Heart right ventricle (tissue), 16 donors: ENCODE measurements around the gene ALDH16A1. TPM values are rescaled to one million over a fixed set of nuclear protein-coding genes. Genes with fewer than 3 reads are reported as not detected.

Experiments
- ATAC-seq, 8 donors: fragments of 200-7000 bp; cut with Tn5 transposase; one replicate each; pipeline ENCODE4 v1.9.1; 2020; ENCODE audit warnings: mild to moderate bottlenecking in 8 of 8, moderate library complexity in 8 of 8, moderate number of reproducible peaks in 1 of 8
- DNase-seq, 2 donors: peaks; one replicate each; pipeline ENCODE4 v3.0.0-alpha.2; 2020
- H3K27ac ChIP-seq, 10 donors: fragments of 200-600 bp; sonication (generic) in 2 of 10; one replicate each; pipeline versions ENCODE4 v1.5.0 to v1.8.0; 2020 to 2022; ENCODE audit warnings: mild to moderate bottlenecking in 3 of 10
- H3K27me3 ChIP-seq, 7 donors: fragments of 200-600 bp; one replicate each; pipeline ENCODE4 v1.8.0; 2021 to 2022; ENCODE audit warnings: mild to moderate bottlenecking in 2 of 7
- H3K36me3 ChIP-seq, 9 donors: fragments of 200-600 bp; sonication (generic) in 1 of 9; one replicate each; pipeline versions ENCODE4 v1.5.0 to v1.8.0; 2020 to 2022; ENCODE audit warnings: mild to moderate bottlenecking in 2 of 9
- H3K4me1 ChIP-seq, 9 donors: fragments of 200-600 bp; sonication (generic) in 1 of 9; one replicate each; pipeline versions ENCODE4 v1.5.0 to v1.8.0; 2020 to 2022; ENCODE audit warnings: mild to moderate bottlenecking in 4 of 9
- H3K4me3 ChIP-seq, 10 donors: fragments of 200-600 bp; sonication (generic) in 2 of 10; one replicate each; pipeline versions ENCODE4 v1.5.0 to v1.8.0; 2020 to 2022; ENCODE audit warnings: mild to moderate bottlenecking in 7 of 10, moderate library complexity in 2 of 10
- H3K9me3 ChIP-seq, 11 donors: fragments of 200-600 bp in 10 of 11; sonication (generic) in 2 of 11; one replicate each; pipeline versions ENCODE4 v1.5.0 to v1.8.0; 2013 to 2022; ENCODE audit warnings: mild to moderate bottlenecking in 2 of 11, control low read depth in 1 of 11, moderate library complexity in 1 of 11
- WGBS, 2 donors: extraction: QIAGEN DNeasy Blood & Tissue Kit; methylation state at CpG; one replicate each; pipeline ENCODE4 v1.1.7; 2013; ENCODE audit warnings: inconsistent platforms in 1 of 2; 5-methylcytosine and 5-hydroxymethylcytosine counted together
- intact Hi-C, 10 donors: fragments of 100-400 bp; cut with DNase I; formaldehyde crosslinking; loops; one replicate each; pipeline versions ENCODE4 v1.11.1 to v1.14.2; 2022
- polyA plus RNA-seq, 2 donors: library from polyadenylated mRNA; stranded (reverse); fragments of 200-250 nt; gene quantifications; one replicate each; pipeline ENCODE4 v1.2.3, GENCODE V29; 2013
- total RNA-seq, 10 donors: library from RNA; stranded (reverse); fragmentation: NEBNext Ultra II Directional in 3 of 10; extraction: Animal tissue kit (Norgen Biotek cat#: 25700) in 3 of 10; gene quantifications; one replicate each; pipeline versions ENCODE4 v1.2.1 to v1.2.4, GENCODE V29; 2021 to 2023
- TF ChIP-seq, protein P1 (sequence below), 9 donors: fragments of 200-600 bp; sonication (generic) in 2 of 9; IDR thresholded peaks; one replicate each; pipeline versions ENCODE4 v1.5.0 to v1.8.0; 2021 to 2022; ENCODE audit warnings: antibody characterized with exemption in 9 of 9, mild to moderate bottlenecking in 5 of 9, moderate library complexity in 1 of 9
- donor health status: Arrhythmogenic right ventricular cardiomyopathy.
- donor health status: ischemic (EF 13 %, LVEDD 7.1; RV severe dilation, severe dysfunction).
- donor health status: healthy with polysubstance abuse.
- donor health status: DM: no; HTN: yes; CAD: no.
- donor health status: DM: no; HTN: no; CAD: no.
- donor health status: ischemic (EF 25% LVEDD 6.9; RV normal size, moderate dysfunction).
- donor health status: ischemic (EF 25% LVEDD 5.7; RV mildly dilated, moderate dysfunction).
- donor health status: healthy.
- donor health status: DM: yes; HTN: yes; CAD: no.
- donor health status: Ischemic cardiomyopathy.
- donor health status: ischemic (EF 35%, LVEDD 5.7; RV mildly dilated, moderate dysfunction).
- donor health status: nonischemic (EF 11% LVEDD 7.7; RV severe dilation, severe dysfunction).
- donor health status: DM: yes; HTN: yes; CAD: no.
- donor health status: PGD.
- donor health status: ischemic (EF 29% LVEDD 5.4; RV normal size, mild dysfunction).
- donor health status: nonischemic (EF 23%, LVEDD 6.1; RV moderate dilation, normal function).

The ALDH16A1 gene
- total and polyA plus RNA-seq, 12 donors: 4.4 to 19.9 (median 8.7) TPM

DNA sequence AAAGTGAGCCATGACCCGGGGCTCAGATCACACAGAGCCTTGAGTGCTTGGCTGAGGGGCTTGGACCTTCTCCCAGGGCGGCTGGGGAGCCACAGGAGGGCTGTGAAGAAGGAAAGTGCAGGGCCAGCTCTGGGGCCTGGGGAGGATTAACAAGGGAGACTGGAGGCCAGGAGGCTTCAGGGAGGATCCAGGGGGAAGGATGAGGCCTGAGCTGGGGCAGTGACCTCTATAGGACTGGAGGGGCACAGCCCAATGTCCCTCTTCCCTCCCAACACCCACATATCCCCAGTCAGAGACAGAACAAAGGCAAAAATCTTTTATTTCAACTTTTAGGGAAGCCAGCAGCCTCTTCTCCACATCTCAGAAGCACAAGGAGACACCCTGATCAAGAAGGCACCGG lies 7.0 kb upstream of the ALDH16A1 start:
- H3K27me3 ChIP-seq: peaks cover 0 to 16% (median 11%) of the 10 kb centered on the region in 7 donors
- no peak for ATAC-seq
- intact Hi-C loops: loop anchor here in 4 of 10 donors (5.0 to 10.0 kb wide), 3 partner anchors 181 to 221 kb away; no protein-coding TSS in a partner anchor
- H3K9me3 ChIP-seq: no peaks in the 10 kb centered on the region
- WGBS, 2 donors: 91 to 94% methylated on average over 3 of the region's 3 CpGs
- H3K4me1 ChIP-seq: peaks cover 0 to 29% (median 6%) of the 10 kb centered on the region in 9 donors
- no peak for DNase-seq
- H3K36me3 ChIP-seq: peaks cover 0 to 44% (median 0%) of the 10 kb centered on the region in 9 donors
- TF ChIP-seq, protein P1, sequence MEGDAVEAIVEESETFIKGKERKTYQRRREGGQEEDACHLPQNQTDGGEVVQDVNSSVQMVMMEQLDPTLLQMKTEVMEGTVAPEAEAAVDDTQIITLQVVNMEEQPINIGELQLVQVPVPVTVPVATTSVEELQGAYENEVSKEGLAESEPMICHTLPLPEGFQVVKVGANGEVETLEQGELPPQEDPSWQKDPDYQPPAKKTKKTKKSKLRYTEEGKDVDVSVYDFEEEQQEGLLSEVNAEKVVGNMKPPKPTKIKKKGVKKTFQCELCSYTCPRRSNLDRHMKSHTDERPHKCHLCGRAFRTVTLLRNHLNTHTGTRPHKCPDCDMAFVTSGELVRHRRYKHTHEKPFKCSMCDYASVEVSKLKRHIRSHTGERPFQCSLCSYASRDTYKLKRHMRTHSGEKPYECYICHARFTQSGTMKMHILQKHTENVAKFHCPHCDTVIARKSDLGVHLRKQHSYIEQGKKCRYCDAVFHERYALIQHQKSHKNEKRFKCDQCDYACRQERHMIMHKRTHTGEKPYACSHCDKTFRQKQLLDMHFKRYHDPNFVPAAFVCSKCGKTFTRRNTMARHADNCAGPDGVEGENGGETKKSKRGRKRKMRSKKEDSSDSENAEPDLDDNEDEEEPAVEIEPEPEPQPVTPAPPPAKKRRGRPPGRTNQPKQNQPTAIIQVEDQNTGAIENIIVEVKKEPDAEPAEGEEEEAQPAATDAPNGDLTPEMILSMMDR (IDR thresholded peaks at IDR 0.05): no peak
- no peak overlapping the region for H3K27ac ChIP-seq
- no peak overlapping the region for H3K4me3 ChIP-seq

DNA sequence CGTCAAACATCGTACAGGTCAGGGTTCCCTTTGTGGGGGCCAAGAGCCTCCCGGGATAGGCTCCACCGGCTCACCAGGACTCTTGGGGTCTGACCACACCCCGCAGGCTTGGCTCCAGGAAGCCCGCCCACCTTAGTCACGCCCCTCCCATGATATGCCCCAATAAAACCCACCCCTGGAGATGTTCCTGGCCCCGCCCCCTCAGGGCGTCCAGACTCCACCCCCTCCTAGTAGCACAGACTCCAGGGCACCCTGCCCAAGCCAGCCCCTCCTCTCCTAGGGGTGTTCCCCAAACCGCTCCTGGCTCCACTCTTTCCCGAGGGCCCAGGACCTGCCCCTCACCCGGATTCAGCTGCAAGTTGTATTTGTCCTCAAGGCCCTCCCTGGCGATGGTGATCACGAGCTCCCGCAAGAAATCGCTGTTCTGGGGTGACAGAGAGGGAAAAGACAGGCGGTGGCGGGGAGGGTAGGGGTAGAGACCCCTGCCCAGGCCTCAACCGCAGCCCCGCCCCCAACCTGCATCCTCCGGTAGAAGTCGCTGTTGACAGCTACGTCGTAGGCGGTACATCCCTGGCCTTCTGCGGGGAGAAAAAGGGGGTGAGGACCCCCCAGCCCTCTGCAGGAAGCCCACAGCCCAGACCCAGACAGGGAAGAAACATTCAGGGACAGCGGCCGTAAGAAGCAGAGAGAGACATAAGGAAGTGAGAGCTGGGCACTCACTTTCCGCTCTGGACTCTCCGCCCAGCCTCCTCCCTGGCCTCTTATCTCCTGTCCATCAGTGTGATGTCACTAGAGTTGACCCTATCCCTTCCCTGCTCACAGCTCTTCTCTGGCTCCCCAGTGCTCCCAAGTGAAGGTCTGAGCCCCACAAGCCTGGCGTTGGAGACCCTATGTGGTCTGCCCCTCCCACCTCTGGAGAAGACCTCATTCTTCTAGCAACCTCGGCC lies 5.3 kb upstream of the ALDH16A1 start:
- ATAC-seq: no peak
- intact Hi-C loops: loop anchor here in 4 of 10 donors (5.0 to 10.0 kb wide), 3 partner anchors 183 to 223 kb away; no protein-coding TSS in a partner anchor
- H3K36me3 ChIP-seq: peaks cover 0 to 44% (median 0%) of the 10 kb centered on the region in 9 donors
- TF ChIP-seq, protein P1 (IDR thresholded peaks at IDR 0.05): no peak
- DNase-seq: peak in 1 of 2 donors; percentile 63
- 72 to 74% methylated on average over 32 of the region's 32 CpGs for WGBS, 2 donors
- H3K4me1 ChIP-seq: peaks cover 0 to 31% (median 6%) of the 10 kb centered on the region in 9 donors
- no peak overlapping the region for H3K4me3 ChIP-seq
- no peak overlapping the region for H3K27ac ChIP-seq
- no peaks in the 10 kb centered on the region for H3K27me3 ChIP-seq
- no peaks in the 10 kb centered on the region for H3K9me3 ChIP-seq

DNA sequence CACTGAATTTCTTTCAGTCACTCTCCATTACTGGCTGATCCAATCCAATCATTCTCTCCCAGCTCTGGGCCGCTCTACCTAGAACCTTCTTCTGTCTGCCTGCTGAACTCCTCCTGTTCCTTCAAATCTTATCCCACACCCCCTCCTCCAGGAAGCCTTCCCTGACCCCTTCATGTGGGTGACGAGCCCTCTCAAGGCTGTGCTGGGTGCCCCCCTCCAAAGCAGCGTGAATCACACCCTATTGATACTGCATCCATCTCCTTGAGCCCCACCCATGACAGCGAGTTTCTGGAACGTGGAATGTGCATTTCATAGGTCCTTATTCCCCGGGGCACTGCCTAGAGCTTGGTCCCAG lies 4.6 kb upstream of the ALDH16A1 start:
- 93 to 96% methylated on average over 6 of the region's 6 CpGs for WGBS, 2 donors
- no peak overlapping the region for H3K4me3 ChIP-seq
- H3K36me3 ChIP-seq: peaks cover 0 to 44% (median 0%) of the 10 kb centered on the region in 9 donors
- intact Hi-C loops: loop anchor here in 4 of 10 donors (5.0 to 10.0 kb wide), 3 partner anchors 184 to 224 kb away; no protein-coding TSS in a partner anchor
- DNase-seq (no peak), ATAC-seq (no peak)
- no peak overlapping the region for H3K27ac ChIP-seq
- peaks cover 0 to 30% (median 6%) of the 10 kb centered on the region in 9 donors for H3K4me1 ChIP-seq
- TF ChIP-seq, protein P1 (IDR thresholded peaks at IDR 0.05): no peak
- H3K9me3 ChIP-seq: no peaks in the 10 kb centered on the region
- H3K27me3 ChIP-seq: no peaks in the 10 kb centered on the region

DNA sequence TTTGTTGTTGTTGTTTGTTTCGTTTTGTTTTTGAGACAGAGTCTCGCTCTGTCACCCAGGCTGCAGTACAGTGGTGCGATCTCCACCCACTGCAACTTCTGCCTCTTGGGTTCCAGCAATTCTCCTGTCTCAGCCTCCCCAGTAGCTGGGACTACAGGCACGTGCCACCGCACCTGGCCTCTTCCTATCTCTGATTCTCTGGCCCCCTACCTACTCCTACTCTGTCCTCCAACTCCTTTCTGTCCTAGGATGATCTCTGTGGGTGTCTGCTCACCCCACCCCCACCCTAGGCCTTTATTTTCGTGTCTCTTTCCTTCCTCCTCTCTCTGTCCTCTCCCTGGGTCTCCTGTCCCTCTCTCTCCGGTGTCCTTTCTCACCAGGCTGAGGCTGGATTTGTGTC lies 2.6 kb upstream of the ALDH16A1 start:
- 83 to 90% methylated on average over 7 of the region's 7 CpGs for WGBS, 2 donors

More for the DNA sequence above, 2.6 kb upstream of the ALDH16A1 start:
- Histone ChIP-seq H3K4me3 (peak overlapping the region in 3 of 10 donors; percentile 61 to 91 (median 76)), H3K27ac (peak overlapping the region in 1 of 10 donors; percentile 94), H3K36me3 (peaks cover 0 to 44% (median 0%) of the 10 kb centered on the region in 9 donors), H3K9me3 (no peaks in the 10 kb centered on the region), H3K4me1 (peaks cover 0 to 43% (median 19%) of the 10 kb centered on the region in 9 donors), H3K27me3 (no peaks in the 10 kb centered on the region)
- TF ChIP-seq, protein P1 (IDR thresholded peaks at IDR 0.05): no peak
- intact Hi-C loops: loop anchor here in 1 of 10 donors (5.0 kb wide), 1 partner anchor 227 kb away; the partner anchor contains the start of gene PRMT1
- no peak for DNase-seq
- ATAC-seq: no peak
